Left kidney (tissue), 2 donors: Measurements from ENCODE around the gene TSPEAR. TPM values are rescaled to one million over a fixed set of nuclear protein-coding genes. Genes with fewer than 3 reads are reported as not detected.
"Not testable (repeated sequence)": the region's sequence is repeated elsewhere in the genome, so short reads cannot be mapped to it uniquely, and the experiment has no call there.

Experiments used
- DNase-seq: peaks from one replicate; pipeline ENCODE4 v3.0.0-alpha.2; 2013
- polyA plus RNA-seq: library from polyadenylated mRNA; unstranded; fragments of 120-200 nt; gene quantifications from one replicate; pipeline ENCODE4 v1.2.1, GENCODE V29; 2013; ENCODE audit not compliant: insufficient read length

The TSPEAR gene
- polyA plus RNA-seq, 1 donor = 0.96 TPM

DNA sequence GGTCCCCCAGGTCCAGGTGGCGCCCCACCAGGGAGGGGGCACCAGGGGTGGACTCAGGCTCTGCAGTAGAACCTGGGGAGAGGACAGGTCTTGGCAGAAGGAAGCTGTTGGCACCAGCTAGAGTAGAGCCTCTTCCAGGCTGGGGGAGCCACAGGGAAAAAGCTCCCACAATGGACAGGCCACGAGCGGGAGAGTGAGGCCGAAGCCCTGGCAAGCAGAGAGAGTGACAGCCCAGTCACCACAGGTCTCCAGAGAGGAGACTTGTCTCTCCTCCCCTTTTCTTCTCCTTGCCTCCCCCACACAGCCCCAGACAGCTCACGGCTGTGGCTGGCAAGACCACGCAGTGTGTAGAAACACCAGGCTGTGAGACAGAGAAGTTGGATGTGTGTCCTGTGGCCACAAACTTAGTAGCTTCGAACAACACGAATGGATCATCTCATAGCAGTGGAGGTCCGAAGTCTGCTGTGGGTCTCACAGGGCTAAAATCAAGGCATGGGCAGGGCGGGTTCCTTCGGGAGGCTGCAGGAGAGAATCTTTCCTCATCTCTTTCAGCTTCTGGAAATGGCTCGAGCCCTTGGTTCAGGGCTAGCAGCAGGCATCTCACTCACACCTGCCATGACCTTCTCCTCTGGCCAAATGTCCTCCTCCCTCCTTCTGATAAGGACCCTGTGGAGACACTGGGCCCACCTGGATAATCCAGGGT is 60.2 kb downstream of the TSPEAR start:
- DNase-seq = no peak

DNA sequence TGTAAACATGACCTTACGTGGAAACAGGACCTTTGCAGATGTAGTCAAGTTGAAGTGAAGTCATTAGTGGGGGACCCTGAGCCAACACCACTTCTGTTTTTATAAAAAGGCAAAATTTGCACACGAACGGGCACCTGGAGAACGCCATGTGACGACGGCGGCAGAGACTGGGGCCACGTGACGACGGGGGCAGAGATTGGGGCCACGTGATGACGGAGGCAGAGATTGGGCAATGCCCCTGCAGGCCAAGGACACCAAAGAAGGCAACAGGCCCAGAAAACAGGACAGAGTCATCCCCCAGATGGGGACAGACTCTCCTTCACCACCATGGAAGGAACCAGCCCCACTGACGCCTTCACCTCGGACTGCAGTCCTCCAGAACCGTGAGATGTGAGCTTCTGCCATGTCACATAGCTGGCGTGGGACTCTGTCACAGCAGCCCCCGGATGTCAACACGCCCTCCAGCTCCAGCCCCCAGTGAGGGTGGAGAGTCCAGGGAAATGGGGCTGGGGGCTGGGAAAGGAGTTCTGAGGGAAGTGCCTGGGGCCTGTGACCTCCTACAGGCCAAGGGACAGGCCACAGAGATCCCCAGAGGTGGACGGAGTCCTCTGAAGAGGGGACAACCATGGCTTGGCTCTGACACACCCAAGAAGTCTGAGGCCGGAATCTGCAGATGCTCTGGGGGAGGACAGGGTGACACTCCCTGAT is 61.0 kb downstream of the TSPEAR start:
- no peak for DNase-seq

DNA sequence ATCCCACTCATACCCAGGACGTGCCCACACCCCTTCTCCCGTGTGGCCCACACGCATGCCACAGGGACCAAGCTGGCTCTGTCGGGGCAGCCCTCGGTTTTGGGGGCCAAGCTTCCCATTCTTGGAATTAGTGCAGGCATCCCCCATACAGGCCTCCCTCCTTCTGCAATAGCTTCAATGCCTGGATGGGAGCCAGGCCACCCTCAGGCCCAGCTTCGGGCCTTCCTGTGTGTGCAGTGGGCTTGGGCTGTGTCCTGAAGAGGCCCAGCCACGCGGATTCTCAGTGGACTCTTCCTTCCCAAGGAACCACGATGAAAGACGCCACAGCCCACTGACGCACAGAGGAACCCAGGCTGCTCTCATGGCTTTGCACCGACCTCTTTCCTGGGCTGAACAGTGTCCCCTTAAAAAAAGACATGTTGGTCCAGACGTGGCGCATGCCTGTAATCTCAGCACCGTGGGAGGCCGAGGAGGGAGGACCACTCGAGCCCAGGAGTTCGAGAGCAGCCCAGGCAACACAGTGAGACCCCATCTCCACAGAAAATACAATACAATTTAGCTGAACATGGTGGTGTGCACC is 61.8 kb downstream of the TSPEAR start:
- no peak for DNase-seq

DNA sequence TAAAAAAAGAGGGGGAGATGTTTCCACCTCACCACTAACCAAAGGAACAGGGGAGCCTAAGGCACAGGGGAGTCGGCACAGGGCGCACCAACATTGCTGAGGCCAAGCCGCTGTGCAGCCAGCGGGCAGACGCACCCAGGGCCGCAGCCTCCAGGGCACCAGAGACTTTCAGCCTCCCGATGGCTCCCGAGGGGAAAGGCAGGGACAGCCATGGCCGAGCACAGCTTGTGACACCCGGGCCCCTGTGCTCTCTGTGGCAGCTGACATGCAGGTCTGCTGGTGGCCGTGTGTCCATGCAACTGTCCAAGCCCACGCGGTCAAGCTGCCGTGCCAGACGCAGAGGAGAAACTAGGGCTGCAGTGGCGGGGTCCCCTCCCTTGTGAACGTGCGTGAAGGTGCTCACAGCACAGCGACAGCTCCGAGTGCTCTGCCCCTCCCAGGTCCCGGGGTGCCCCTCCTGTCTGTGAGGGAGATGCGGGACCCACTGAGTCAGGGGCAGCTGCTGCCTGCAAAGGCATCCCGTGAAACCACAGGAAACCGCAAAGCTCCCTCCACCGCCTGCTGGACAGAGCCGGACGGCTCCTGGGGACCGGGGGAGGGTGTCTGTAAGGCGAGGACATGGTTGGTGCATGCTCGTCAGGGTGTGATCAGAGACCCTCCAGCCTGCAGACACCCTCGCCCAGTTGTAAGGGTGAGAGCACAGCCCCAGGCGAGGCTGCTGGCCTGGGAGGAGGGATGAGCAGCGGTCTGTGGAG is 62.6 kb downstream of the TSPEAR start:
- DNase-seq = no peak

DNA sequence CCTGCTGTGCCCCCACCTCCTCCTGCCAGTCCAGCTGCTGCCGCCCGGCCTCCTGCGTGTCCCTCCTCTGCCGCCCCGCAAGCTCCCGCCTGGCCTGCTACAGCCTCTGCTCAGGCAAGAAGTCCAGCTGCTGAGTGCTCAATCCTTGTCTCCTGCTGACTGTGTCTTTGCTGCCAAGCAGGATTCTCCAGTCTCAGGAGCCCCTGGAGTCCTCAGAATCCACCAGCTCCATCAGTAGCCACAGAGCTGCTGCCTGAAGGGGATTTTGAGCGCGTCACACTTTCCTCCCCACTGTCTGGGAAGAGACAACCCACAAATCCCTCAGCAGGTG is 64.2 kb downstream of the TSPEAR start:
- DNase-seq = no peak

DNA sequence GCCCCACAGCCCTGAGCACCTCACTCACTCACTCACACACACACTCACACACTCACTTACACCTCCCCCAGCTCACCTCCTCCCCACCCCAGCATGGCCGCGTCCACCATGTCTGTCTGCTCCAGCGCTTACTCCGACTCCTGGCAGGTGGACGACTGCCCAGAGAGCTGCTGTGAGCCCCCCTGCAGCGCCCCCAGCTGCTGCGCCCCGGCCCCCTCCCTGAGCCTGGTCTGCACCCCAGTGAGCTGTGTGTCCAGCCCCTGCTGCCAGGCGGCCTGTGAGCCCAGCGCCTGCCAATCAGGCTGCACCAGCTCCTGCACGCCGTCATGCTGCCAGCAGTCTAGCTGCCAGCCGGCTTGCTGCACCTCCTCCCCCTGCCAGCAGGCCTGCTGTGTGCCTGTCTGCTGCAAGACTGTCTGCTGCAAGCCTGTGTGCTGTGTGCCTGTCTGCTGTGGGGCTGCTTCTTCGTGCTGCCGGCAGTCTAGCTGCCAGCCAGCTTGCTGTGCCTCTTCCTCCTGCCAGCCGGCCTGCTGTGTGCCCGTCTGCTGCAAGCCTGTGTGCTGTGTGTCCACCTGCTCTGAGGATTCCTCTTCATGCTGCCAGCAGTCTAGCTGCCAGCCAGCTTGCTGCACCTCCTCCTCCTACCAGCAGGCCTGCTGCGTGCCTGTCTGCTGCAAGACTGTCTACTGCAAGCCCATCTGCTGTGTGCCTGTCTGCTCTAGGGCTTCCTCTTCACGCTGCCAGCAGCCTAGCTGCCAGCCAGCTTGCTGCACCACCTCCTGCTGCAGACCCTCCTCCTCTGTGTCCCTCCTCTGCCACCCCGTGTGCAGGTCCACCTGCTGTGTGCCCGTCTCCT is 64.8 kb downstream of the TSPEAR start, which contains the start of gene KRTAP10-11:
Gene KRTAP10-11, plus strand, starts transcription at position 49 of the 856 bp plus-strand sequence. Its CDS starts 45 bp downstream, at position 94.
- not testable (repeated sequence) for DNase-seq

DNA sequence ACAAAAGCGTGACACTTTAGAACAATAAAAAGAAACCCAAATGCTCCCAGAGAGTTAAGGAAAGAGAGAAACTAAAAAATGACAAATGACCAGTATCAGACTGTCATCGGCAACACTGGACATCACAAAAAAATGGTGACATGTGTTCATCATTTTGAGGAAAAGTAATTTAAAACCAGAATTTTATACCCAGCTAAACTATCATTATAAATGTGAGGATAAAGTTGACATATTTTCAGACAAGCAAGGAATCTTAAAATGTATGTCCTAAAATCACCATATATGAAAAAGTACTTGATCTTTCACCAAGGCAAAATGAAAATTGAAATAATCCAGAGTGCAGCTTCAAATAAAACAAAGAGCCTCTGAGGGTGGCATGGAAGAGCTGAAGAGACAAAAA is 66.5 kb downstream of the TSPEAR start:
- DNase-seq = no peak

DNA sequence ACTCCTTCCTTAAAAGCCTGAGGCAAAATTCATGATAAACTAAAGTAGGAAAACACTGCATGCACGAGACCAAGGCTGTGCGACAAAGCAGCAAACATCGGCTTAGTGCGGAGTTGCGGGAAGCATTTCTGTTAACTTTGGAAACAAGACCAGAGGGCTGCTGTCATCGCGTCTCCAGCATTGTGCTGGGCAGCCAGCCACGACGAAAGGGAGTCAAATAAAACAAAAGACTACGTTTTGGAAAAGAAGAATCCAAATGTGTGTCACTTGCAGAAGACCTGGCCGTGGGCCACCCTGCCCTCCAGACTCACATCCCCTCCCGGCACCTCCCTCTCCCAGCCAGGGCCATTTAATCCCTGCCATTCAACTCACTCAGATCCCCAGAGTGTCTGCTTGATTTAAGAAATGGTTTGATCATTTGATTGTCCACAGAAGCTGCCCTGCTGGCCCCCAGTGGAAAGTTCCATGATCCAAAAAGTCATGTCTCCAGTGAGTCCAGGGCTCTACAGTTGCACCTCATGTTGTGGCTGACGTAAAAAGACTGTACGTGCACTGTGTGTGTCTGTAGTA is 67.5 kb downstream of the TSPEAR start:
- no peak for DNase-seq

DNA sequence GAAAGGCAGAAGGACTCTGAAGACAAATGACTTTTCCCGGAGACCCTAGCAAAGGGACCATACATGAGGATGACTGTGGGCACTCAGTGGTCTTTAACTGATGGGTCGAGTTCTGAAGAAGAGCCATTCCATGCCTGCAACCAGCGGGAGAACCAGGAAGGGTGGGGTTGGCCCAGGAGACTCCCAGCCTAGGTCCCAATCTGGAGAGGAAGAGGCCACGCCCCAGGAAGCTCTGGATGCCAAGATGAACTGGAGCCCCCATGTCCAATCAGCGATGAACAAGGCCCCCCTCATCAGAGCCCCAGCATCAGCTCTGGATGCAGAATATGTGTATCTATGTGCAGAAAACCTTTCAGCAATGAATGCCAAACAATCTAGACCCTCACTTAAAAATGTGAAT is 70.6 kb downstream of the TSPEAR start:
- DNase-seq = no peak

DNA sequence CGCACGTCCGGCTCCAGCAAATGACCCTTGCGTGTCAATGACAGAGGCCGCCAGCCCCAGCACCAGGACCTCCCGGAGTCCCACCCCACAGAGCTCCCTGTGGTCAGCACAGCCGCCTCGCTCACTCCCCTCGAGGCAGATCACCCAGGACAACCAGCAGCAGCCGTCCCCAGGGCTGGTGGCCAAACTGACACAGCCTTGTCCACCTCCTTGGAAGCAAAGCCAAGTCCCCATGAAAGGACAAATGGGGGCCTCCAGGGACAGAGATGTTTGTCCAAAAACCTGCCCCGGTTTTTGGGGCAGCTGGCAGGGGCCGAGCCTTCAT is 72.1 kb downstream of the TSPEAR start:
- no peak for DNase-seq

DNA sequence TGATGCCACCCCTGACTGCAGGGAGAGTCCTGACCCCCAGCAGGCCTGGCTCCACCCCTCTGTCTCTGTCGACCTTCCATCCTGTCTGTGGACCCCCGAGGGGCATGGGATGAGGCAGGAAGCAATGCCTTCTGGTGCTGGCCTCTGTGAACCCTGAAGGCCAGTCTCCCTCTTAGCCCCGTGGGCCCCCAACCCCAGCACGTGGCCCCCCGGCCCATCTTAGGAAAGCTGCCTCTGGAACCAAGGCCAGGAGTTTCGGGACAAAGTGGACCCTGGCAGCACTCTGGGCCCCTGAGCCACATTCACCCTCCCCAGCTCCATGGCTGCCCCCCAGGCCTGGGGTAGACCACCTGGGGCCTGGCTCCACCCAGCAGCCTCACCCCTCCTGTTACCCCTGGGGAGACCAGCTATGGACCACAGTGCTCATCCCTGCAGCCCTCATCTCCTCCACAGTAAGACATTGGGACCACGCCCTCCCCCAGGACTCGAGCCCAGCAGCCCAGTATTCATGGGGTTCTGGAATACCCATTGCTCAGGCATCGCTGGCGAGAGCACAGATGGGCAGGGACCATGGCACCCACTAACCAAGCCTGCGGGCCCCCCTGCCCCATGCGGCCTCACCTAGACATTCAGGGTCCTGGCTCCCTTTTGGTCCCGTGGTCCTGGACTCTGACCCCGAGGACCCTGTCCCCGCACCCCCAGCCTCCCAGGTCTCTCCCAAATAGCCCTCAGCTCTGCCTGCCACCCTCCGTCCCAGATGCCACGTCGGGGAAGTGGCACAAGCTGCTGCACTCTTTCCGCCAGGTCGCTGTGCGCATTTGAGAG is 72.7 kb downstream of the TSPEAR start:
- not testable (repeated sequence) for DNase-seq

DNA sequence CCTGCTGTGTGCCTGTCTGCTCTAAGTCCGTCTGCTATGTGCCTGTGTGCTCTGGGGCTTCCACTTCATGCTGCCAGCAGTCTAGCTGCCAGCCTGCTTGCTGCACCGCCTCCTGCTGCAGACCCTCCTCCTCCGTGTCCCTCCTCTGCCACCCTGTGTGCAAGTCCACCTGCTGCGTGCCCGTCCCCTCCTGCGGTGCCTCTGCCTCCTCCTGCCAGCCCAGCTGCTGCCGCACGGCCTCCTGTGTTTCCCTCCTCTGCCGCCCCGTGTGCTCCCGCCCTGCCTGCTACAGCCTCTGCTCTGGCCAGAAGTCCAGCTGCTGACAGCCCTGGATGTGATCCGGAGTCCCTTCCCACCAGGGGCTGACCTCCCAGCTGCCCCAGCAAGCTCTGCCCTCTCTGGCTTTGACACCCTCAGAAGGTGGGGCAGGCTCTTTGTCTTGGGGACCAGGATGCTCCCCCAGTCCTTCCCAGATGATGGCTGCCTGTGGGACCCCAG is 73.5 kb downstream of the TSPEAR start:
- DNase-seq = not testable (repeated sequence)

DNA sequence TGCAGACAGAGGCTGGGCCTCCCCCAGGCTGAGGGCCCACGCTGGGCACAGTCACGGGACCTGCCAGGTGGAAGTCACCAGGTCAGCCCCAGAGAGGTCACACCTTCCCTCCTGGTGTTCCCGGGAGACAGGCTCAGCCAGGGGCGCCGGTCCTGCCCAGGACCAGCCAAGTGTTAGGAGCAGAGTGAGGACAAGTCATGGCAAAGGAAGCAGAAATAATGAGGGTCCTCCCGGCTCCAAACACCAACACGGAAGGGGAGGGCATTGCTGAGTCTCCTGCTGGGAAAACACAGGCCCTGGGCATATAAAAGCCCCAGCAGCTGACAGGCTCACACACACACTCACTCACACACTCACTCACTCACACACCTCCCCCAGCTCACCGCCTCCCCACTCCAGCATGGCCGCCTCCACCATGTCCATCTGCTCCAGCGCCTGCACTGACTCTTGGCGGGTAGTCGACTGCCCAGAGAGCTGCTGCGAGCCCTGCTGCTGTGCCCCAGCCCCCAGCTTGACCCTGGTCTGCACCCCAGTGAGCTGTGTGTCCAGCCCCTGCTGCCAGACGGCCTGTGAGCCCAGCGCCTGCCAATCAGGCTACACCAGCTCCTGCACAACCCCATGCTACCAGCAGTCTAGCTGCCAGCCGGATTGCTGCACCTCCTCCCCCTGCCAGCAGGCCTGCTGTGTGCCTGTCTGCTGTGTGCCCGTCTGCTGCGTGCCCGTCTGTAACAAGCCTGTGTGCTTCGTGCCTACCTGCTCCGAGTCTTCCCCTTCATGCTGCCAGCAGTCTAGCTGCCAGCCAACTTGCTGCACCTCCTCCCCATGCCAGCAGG is 74.1 kb downstream of the TSPEAR start, which contains the start of gene KRTAP10-10:
Gene KRTAP10-10, plus strand, starts transcription at position 339 of the 833 bp plus-strand sequence. Its CDS starts 62 bp downstream, at position 401.
- DNase-seq = no peak

DNA sequence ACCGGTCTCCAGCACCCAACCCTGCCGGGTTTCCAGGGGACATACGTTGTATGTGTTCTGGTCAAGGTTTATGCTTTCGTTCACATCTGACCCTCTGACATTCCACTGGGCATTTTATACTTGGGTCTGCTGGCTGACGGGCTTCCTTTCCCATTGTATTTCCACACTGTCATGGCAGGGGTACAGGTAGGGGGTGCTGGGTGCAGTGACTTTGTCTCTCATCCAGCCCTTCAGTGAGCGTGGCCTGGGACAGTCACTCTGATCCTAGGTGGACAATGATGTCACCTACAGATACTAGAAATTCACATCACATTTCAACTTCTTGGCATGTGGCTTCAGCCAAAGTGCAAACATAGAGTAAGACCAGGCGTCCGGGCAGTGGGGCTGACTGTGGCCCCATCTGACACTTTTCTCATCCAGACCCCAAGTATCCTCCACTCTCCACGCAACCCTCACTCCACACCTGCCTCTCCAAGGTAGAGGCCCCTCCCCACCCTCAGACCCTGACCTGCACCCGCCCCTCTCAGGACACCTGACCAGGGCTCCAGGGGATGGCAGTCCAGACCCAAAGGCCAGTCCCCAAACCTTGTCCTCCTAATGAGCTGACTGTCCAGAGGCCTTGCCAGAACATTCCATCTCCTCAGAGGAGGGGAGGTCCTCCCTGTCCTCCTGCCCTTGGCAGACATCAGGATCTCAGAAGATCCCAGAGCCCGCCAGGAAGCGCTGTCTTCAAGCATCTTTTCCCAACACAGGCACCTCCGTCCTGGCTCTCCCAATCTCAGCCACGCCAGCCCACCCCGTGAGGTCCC is 75.0 kb downstream of the TSPEAR start:
- DNase-seq = no peak

DNA sequence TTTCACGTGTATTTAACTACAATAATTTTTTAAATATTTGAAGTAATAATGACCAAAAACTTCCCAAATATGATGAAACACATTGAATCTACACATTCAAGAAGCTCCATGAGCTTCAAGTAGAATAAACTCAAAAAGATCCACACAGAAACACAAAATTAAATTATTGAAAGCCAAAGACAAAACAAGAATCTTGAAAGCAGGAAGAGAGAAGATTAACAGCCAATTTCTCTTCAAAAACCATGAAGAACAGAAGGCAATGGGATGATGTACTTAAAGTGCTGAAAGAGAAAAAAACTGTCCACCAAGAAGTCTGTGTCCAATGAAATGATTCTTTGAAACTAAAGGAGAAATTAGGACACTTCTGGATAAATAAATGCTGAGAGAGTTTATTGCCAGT is 79.3 kb downstream of the TSPEAR start:
- no peak for DNase-seq

DNA sequence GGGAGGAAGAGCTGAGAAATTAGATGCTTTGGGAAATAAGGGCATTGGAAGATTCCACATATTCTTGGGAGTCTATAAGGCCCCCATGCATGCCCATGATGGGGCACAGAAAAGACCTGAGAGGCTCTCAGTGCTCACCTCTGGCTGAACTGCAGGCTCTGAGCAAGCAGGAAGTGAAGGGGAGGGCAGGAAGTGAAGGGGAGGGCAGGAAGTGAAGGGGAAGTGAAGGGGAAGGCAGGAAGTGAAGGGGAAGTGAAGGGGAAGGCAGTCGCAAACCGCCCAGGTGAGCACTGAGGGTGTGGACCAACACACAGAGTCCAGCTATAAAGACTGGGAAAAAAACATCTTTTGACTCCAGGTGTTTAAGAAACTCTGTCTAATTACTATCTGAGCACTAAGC is 80.9 kb downstream of the TSPEAR start:
- no peak for DNase-seq

DNA sequence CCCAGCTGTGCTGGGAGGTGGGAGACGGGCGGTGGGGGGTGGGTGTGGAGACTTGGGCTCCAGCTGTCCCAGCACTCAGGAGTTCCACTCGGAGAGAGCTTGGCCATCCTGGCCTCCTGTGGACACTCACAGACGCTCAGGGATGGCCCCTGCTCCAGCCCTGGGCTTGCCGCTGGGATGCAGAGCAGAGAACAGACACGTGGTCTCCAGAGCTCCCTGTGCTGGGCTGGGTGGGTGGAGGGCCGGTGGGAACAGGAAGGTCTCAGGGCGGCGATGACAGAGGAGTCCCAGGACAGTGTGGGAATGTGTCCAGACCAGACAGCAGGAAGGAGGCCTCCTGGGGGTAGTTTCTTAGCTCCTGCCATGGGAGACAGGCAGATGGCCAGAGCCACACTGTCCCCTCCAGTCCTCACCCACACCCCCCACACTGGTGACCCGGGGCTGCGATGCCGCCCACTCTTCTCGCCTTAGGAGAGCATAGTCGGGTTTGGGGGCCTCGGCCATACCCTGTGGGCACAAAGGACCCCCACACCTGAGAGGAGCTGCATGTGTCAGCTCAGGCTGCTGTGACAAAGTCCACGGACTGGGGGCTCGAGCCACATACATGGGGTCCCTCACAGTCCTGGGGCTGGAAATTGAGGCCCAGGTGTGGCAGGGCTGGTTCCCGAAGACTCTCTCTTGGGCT is 82.5 kb downstream of the TSPEAR start:
- DNase-seq = no peak

DNA sequence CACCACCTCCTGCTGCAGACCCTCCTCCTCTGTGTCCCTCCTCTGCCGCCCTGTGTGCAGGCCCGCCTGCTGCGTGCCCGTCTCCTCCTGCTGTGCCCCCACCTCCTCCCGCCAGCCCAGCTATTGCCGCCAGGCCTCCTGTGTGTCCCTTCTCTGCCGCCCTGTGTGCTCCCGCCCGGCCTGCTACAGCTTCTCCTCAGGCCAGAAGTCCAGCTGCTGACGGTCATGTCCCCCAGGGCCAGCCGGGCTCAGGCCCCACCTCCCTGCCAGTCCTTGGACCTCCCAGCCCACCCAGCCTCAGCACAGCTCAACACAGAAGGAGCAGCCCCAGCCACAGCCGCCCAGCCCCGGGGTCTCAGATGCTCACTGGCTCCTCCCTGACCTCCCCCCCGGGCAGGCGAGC is 83.5 kb downstream of the TSPEAR start:
- not testable (repeated sequence) for DNase-seq
